Ishikawa (cell line): ENCODE measurements around the gene TRIO.

Experiments
- CEBPB ChIP-seq: IDR thresholded peaks from 2 replicates; pipeline ENCODE4 v1.6.1; 2012
- EP300 ChIP-seq: IDR thresholded peaks from 2 replicates; pipeline ENCODE4 v1.6.1; 2012; ENCODE audit warnings: borderline replicate concordance
- RAD21 ChIP-seq: IDR thresholded peaks from 2 replicates; pipeline ENCODE4 v1.6.1; 2012; ENCODE audit warnings: low read depth
- TAF1 ChIP-seq: IDR thresholded peaks from 2 replicates; pipeline ENCODE4 v1.6.1; 2012; ENCODE audit warnings: low read depth, mild to moderate bottlenecking
- TCF12 ChIP-seq: IDR thresholded peaks from 2 replicates; pipeline ENCODE4 v1.6.1; 2012; ENCODE audit warnings: low read depth
- YY1 ChIP-seq: IDR thresholded peaks from 2 replicates; pipeline ENCODE4 v1.6.1; 2012; ENCODE audit warnings: low read depth
- TF ChIP-seq, protein P1 (sequence below): IDR thresholded peaks from 2 replicates; pipeline ENCODE4 v1.6.1; 2012
- TF ChIP-seq, protein P2 (sequence below): IDR thresholded peaks from 2 replicates; pipeline ENCODE4 v1.6.1; 2012; ENCODE audit warnings: low read depth, mild to moderate bottlenecking
- TF ChIP-seq, protein P3 (sequence below): IDR thresholded peaks from 2 replicates; pipeline ENCODE4 v1.6.1; 2012

DNA sequence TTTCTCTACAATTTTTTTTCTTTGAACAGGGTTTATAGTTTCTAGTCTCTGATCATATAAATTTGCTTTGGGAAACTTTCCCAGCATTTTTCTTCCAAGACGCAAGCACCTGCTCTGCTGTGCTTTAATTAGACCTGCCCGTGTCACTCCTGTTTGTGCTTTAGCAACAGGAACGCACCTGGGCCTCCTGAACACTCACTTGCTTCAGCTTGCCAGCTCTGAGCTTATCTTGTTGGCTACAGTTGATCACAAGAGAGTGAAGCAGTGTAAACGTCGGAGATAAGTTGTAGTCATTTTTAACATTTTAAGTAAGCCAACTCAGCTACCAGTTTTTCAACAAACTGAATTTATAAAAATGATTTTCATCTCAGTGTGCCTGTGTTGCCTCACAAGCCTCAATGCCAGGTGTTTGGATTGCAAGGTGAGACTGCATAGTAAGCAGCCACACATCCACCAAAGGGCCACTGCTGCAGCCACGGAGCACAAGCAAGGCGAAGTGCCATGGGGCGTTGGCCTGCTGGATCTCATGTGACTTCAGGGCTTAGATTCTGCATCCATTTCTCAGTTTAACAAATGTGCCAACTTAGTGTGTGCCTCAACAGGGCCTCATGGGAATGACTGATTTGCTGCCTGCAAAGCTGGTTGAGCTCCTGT, 166.9 kb downstream of the TRIO start:
- TF ChIP-seq, protein P1, sequence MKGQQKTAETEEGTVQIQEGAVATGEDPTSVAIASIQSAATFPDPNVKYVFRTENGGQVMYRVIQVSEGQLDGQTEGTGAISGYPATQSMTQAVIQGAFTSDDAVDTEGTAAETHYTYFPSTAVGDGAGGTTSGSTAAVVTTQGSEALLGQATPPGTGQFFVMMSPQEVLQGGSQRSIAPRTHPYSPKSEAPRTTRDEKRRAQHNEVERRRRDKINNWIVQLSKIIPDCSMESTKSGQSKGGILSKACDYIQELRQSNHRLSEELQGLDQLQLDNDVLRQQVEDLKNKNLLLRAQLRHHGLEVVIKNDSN, result no peak
- TF ChIP-seq, protein P2, sequence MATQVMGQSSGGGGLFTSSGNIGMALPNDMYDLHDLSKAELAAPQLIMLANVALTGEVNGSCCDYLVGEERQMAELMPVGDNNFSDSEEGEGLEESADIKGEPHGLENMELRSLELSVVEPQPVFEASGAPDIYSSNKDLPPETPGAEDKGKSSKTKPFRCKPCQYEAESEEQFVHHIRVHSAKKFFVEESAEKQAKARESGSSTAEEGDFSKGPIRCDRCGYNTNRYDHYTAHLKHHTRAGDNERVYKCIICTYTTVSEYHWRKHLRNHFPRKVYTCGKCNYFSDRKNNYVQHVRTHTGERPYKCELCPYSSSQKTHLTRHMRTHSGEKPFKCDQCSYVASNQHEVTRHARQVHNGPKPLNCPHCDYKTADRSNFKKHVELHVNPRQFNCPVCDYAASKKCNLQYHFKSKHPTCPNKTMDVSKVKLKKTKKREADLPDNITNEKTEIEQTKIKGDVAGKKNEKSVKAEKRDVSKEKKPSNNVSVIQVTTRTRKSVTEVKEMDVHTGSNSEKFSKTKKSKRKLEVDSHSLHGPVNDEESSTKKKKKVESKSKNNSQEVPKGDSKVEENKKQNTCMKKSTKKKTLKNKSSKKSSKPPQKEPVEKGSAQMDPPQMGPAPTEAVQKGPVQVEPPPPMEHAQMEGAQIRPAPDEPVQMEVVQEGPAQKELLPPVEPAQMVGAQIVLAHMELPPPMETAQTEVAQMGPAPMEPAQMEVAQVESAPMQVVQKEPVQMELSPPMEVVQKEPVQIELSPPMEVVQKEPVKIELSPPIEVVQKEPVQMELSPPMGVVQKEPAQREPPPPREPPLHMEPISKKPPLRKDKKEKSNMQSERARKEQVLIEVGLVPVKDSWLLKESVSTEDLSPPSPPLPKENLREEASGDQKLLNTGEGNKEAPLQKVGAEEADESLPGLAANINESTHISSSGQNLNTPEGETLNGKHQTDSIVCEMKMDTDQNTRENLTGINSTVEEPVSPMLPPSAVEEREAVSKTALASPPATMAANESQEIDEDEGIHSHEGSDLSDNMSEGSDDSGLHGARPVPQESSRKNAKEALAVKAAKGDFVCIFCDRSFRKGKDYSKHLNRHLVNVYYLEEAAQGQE, result no peak
- TF ChIP-seq EP300, result no peak
- TF ChIP-seq, protein P3, sequence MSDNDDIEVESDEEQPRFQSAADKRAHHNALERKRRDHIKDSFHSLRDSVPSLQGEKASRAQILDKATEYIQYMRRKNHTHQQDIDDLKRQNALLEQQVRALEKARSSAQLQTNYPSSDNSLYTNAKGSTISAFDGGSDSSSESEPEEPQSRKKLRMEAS, result no peak
- TF ChIP-seq CEBPB, result no peak
- no peak for TF ChIP-seq RAD21
- no peak for TF ChIP-seq YY1
- TF ChIP-seq TAF1, result no peak
- TF ChIP-seq TCF12, result no peak
